ENCODE measurements around the gene NDFIP1. TPM values are rescaled to one million over a fixed set of nuclear protein-coding genes. Genes with fewer than 3 reads are reported as not detected.

The NDFIP1 gene
- total and polyA plus RNA-seq, 2 of the 4 experiments (the other 2 are of a cell fraction) = 7.7 to 15.4 TPM

DNA sequence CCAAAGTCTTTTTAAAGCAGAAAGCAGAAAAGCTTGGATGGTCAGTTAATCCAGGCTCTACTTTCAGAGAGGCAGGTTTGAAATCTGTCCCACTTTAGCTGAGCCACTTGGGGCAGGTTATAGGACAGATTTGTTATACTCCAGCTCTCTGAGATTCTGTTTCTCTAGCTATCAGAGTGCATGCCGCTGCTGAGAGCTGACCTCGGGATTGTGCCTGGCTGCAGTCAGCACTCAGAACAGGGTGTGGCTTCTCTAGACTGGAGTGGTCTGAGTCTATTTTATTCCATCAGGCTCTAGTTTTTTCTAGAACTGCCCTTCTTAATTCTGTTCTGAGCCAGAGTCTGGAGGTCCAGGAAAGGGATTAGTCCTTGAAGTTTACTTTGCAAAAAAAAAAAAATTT, 67.7 kb downstream of the NDFIP1 start:
- no CpG with 5 or more reads among the region's 2 CpGs for WGBS, 2 experiments (ENCODE audit: extremely low coverage in 2 of 2, insufficient read length in 1 of 2)
- no TSS peak for BruUV-seq (replicated peaks)
- in situ Hi-C loops (cut with MboI; ENCODE audit: low sequenced_read_pairs) (no loop called here), intact Hi-C loops (cut with micrococcal nuclease) (no loop called here), dilution Hi-C loops (cut with HindIII; ENCODE audit: low sequenced_read_pairs, unreplicated experiment) (no loop called here)
- Histone ChIP-seq H2AK9ac (replicated peaks; ENCODE audit: low read depth, low read length, poor library complexity) (no peak overlapping the region), H4K91ac (ENCODE audit: insufficient read depth, low read depth, low read length) (no peak overlapping the region), H2BK120ac (ENCODE audit: low read depth, low read length) (no peak overlapping the region), H3K14ac (replicated peaks; ENCODE audit: low read depth, low read length) (no peak overlapping the region), H2BK20ac (ENCODE audit: low read depth, low read length) (no peak overlapping the region), H3K56ac (ENCODE audit: extremely low read depth, insufficient read depth, low read length) (no peak overlapping the region), H3K4me3 (ENCODE audit: insufficient read depth, low read depth, low read length) (no peak overlapping the region), H3K4ac (ENCODE audit: low read depth, low read length) (no peak overlapping the region), H3K27me3 (ENCODE audit: control insufficient read depth, insufficient read depth, low read length) (no peaks in the 10 kb centered on the region), H2AK5ac (ENCODE audit: low read depth, low read length) (no peak overlapping the region), H4K5ac (ENCODE audit: low read depth, low read length) (no peak overlapping the region), H3K27ac (ENCODE audit: insufficient read depth, low read length) (no peak overlapping the region), H3K9me1 (ENCODE audit: insufficient read depth, low read length) (no peaks in the 10 kb centered on the region), H3K4me2 (ENCODE audit: low read depth, low read length) (no peak overlapping the region), H2BK5ac (ENCODE audit: low read depth, low read length, poor library complexity, severe bottlenecking) (no peak overlapping the region), H3K9me3 (ENCODE audit: control insufficient read depth, insufficient read depth, low read length) (no peaks in the 10 kb centered on the region), H3K36me3 (ENCODE audit: control insufficient read depth, insufficient read depth, low read length) (no peaks in the 10 kb centered on the region), H3K4me1 (ENCODE audit: control insufficient read depth, insufficient read depth, low read length) (no peaks in the 10 kb centered on the region), H3K18ac (ENCODE audit: low read depth, low read length) (no peak overlapping the region), H4K8ac (ENCODE audit: low read depth in 2 of 2, low read length in 2 of 2) (no peak overlapping the region), H3K23ac (ENCODE audit: low read depth, low read length) (no peak overlapping the region), H2AFZ (replicated peaks; ENCODE audit: low read length, poor library complexity) (peak overlapping the region; percentile 16), H4K20me1 (ENCODE audit: insufficient read depth, low read length) (no peaks in the 10 kb centered on the region), H3K9ac (ENCODE audit: low read depth, low read length) (no peak overlapping the region), H2BK15ac (ENCODE audit: low read depth, low read length) (no peak overlapping the region), H3K79me1 (ENCODE audit: low read depth in 1 of 2, low read length in 2 of 2) (no peaks in the 10 kb centered on the region)
- DNase-seq (no peak), ATAC-seq (ENCODE audit: low read depth) (no peak)
- ChIA-PET CTCF (no interaction called here), POLR2A (ENCODE audit: unreplicated experiment) (no interaction called here)
- no peak for TF ChIP-seq SMC3 (IDR thresholded peaks at IDR 0.05; ENCODE audit: low read depth, low read length)
